ENCODE measurements around the gene SMARCAD1. TPM values are rescaled to one million over a fixed set of nuclear protein-coding genes. Genes with fewer than 3 reads are reported as not detected.

Gene SMARCAD1
- total and polyA plus RNA-seq, 3 experiments from 2014 or later: 11.3 to 37.2 (median 37.2) TPM

GRCh38 chr4:94171616-94172015 is 36.0 kb upstream of the SMARCAD1 start:
- H3K27ac ChIP-seq (ENCODE audit: low read depth, low read length): no peak overlapping the region
- H3K4me3 ChIP-seq (ENCODE audit: low read length): no peak overlapping the region
- H3K36me3 ChIP-seq (ENCODE audit: insufficient read depth, low read length): no peaks in the 10 kb centered on the region
- H3K27ac Mint-ChIP-seq: no peak overlapping the region
- H3K9me3 Mint-ChIP-seq: peaks cover 0 to 5% (median 3%) of the 10 kb centered on the region in 5 donors
- no peak for DNase-seq
- H3K36me3 Mint-ChIP-seq: peaks cover 0 to 2% (median 0%) of the 10 kb centered on the region in 3 donors
- no peaks in the 10 kb centered on the region for H3K4me1 Mint-ChIP-seq
- POLR2A ChIA-PET: no interaction called here
- no peaks in the 10 kb centered on the region for H3K4me1 ChIP-seq (ENCODE audit: insufficient read depth, low read length)
- CTCF ChIA-PET: no interaction called here
- peaks cover 4 to 10% of the 10 kb centered on the region in 2 donors for H3K27me3 Mint-ChIP-seq
- H3K9me3 ChIP-seq (ENCODE audit: low read length): no peaks in the 10 kb centered on the region
- no peak overlapping the region for H3K4me3 Mint-ChIP-seq
- no peaks in the 10 kb centered on the region for H3K27me3 ChIP-seq (ENCODE audit: insufficient read depth, low read length, poor library complexity, severe bottlenecking)

GRCh38 chr4:94175553-94176261 is 32.0 kb upstream of the SMARCAD1 start:
- POLR2A ChIA-PET: no interaction called here
- Histone ChIP-seq H3K4me3 (ENCODE audit: low read length) (no peak overlapping the region), H3K9me3 (ENCODE audit: low read length) (no peaks in the 10 kb centered on the region), H3K36me3 (ENCODE audit: insufficient read depth, low read length) (no peaks in the 10 kb centered on the region), H3K27me3 (ENCODE audit: insufficient read depth, low read length, poor library complexity, severe bottlenecking) (no peaks in the 10 kb centered on the region), H3K4me1 (ENCODE audit: insufficient read depth, low read length) (no peaks in the 10 kb centered on the region), H3K27ac (ENCODE audit: low read depth, low read length) (no peak overlapping the region)
- Mint-ChIP-seq H3K4me1 (no peaks in the 10 kb centered on the region), H3K27me3 (peaks cover 4 to 23% of the 10 kb centered on the region in 2 donors), H3K4me3 (no peak overlapping the region), H3K36me3 (peaks cover 0 to 2% (median 0%) of the 10 kb centered on the region in 3 donors), H3K9me3 (peaks cover 0 to 3% (median 0%) of the 10 kb centered on the region in 5 donors), H3K27ac (no peak overlapping the region)
- CTCF ChIA-PET: no interaction called here
- no peak for DNase-seq

- H3K9me3 Mint-ChIP-seq: no peaks in the 10 kb centered on the region
- Histone ChIP-seq H3K36me3 (ENCODE audit: insufficient read depth, low read length) (no peaks in the 10 kb centered on the region), H3K27me3 (ENCODE audit: insufficient read depth, low read length, poor library complexity, severe bottlenecking) (no peaks in the 10 kb centered on the region), H3K9me3 (ENCODE audit: low read length) (no peaks in the 10 kb centered on the region), H3K27ac (ENCODE audit: low read depth, low read length) (no peak overlapping the region), H3K4me1 (ENCODE audit: insufficient read depth, low read length) (no peaks in the 10 kb centered on the region), H3K4me3 (ENCODE audit: low read length) (no peak overlapping the region)
- no peaks in the 10 kb centered on the region for H3K36me3 Mint-ChIP-seq
- DNase-seq: no peak
- no peak overlapping the region for H3K27ac Mint-ChIP-seq
- ChIA-PET CTCF (no interaction called here), POLR2A (no interaction called here)
- no peak overlapping the region for H3K4me3 Mint-ChIP-seq
- peaks cover 7 to 27% of the 10 kb centered on the region in 2 donors for H3K27me3 Mint-ChIP-seq
- H3K4me1 Mint-ChIP-seq: no peaks in the 10 kb centered on the region
These were observed 29.8 kb upstream of the SMARCAD1 start for GRCh38 chr4:94177822-94178221.

GRCh38 chr4:94181815-94182214 is 25.9 kb upstream of the SMARCAD1 start:
- no peak overlapping the region for H3K27ac Mint-ChIP-seq
- no peak for DNase-seq
- no peak overlapping the region for H3K4me3 Mint-ChIP-seq
- H3K9me3 Mint-ChIP-seq: peaks cover 0 to 2% (median 0%) of the 10 kb centered on the region in 5 donors
- POLR2A ChIA-PET: no interaction called here
- Histone ChIP-seq H3K27me3 (ENCODE audit: insufficient read depth, low read length, poor library complexity, severe bottlenecking) (no peaks in the 10 kb centered on the region), H3K27ac (ENCODE audit: low read depth, low read length) (no peak overlapping the region), H3K36me3 (ENCODE audit: insufficient read depth, low read length) (no peaks in the 10 kb centered on the region), H3K9me3 (ENCODE audit: low read length) (no peaks in the 10 kb centered on the region), H3K4me1 (ENCODE audit: insufficient read depth, low read length) (no peaks in the 10 kb centered on the region), H3K4me3 (ENCODE audit: low read length) (no peak overlapping the region)
- CTCF ChIA-PET: no interaction called here
- H3K27me3 Mint-ChIP-seq: peaks cover 8 to 25% of the 10 kb centered on the region in 2 donors
- H3K4me1 Mint-ChIP-seq: no peaks in the 10 kb centered on the region
- no peaks in the 10 kb centered on the region for H3K36me3 Mint-ChIP-seq

GRCh38 chr4:94202769-94203168 is 4.9 kb upstream of the SMARCAD1 start:
- no peak for DNase-seq
- H3K27ac ChIP-seq (ENCODE audit: low read depth, low read length): no peak overlapping the region
- no peaks in the 10 kb centered on the region for H3K9me3 ChIP-seq (ENCODE audit: low read length)
- peaks cover 0 to 11% (median 6%) of the 10 kb centered on the region in 5 donors for H3K9me3 Mint-ChIP-seq
- H3K27me3 Mint-ChIP-seq: peaks cover 10 to 21% of the 10 kb centered on the region in 2 donors
- H3K36me3 Mint-ChIP-seq: peaks cover 0 to 5% (median 0%) of the 10 kb centered on the region in 3 donors
- H3K4me3 ChIP-seq (ENCODE audit: low read length): no peak overlapping the region
- CTCF ChIA-PET: no interaction called here
- H3K4me1 Mint-ChIP-seq: peaks cover 6 to 18% (median 14%) of the 10 kb centered on the region in 3 donors
- POLR2A ChIA-PET: no interaction called here
- no peaks in the 10 kb centered on the region for H3K4me1 ChIP-seq (ENCODE audit: insufficient read depth, low read length)
- H3K27ac Mint-ChIP-seq: no peak overlapping the region
- no peak overlapping the region for H3K4me3 Mint-ChIP-seq
- H3K27me3 ChIP-seq (ENCODE audit: insufficient read depth, low read length, poor library complexity, severe bottlenecking): no peaks in the 10 kb centered on the region
- H3K36me3 ChIP-seq (ENCODE audit: insufficient read depth, low read length): no peaks in the 10 kb centered on the region

GRCh38 chr4:94208266-94208665 is 601 bp downstream of the SMARCAD1 start:
- ChIA-PET CTCF (no interaction called here), POLR2A (no interaction called here)
- peaks cover 0 to 2% (median 0%) of the 10 kb centered on the region in 5 donors for H3K9me3 Mint-ChIP-seq
- H3K27me3 ChIP-seq (ENCODE audit: insufficient read depth, low read length, poor library complexity, severe bottlenecking): no peaks in the 10 kb centered on the region
- H3K4me1 ChIP-seq (ENCODE audit: insufficient read depth, low read length): peaks cover 19% of the 10 kb centered on the region
- peak overlapping the region; percentile 75 for H3K4me3 ChIP-seq (ENCODE audit: low read length)
- DNase-seq: no peak
- H3K27ac Mint-ChIP-seq: peak overlapping the region; percentile 97 to 100 (median 99)
- peaks cover 2 to 11% of the 10 kb centered on the region in 2 donors for H3K27me3 Mint-ChIP-seq
- H3K4me3 Mint-ChIP-seq: peak overlapping the region; percentile 89 to 99 (median 97)
- peaks cover 6% of the 10 kb centered on the region for H3K36me3 ChIP-seq (ENCODE audit: insufficient read depth, low read length)
- no peaks in the 10 kb centered on the region for H3K9me3 ChIP-seq (ENCODE audit: low read length)
- H3K4me1 Mint-ChIP-seq: peaks cover 46 to 60% (median 56%) of the 10 kb centered on the region in 3 donors
- peaks cover under 1 to 42% (median 16%) of the 10 kb centered on the region in 3 donors for H3K36me3 Mint-ChIP-seq
- peak overlapping the region; percentile 90 for H3K27ac ChIP-seq (ENCODE audit: low read depth, low read length)

- CTCF ChIA-PET: no interaction called here
- Mint-ChIP-seq H3K27ac (peak overlapping the region in 7 of 8 donors; percentile 97 to 100 (median 99)), H3K9me3 (no peaks in the 10 kb centered on the region), H3K4me3 (peak overlapping the region; percentile 89 to 99 (median 97)), H3K27me3 (peaks cover 2 to 5% of the 10 kb centered on the region in 2 donors), H3K36me3 (peaks cover 7 to 49% (median 22%) of the 10 kb centered on the region in 3 donors), H3K4me1 (peaks cover 52 to 67% (median 62%) of the 10 kb centered on the region in 3 donors)
- Histone ChIP-seq H3K9me3 (ENCODE audit: low read length) (no peaks in the 10 kb centered on the region), H3K4me1 (ENCODE audit: insufficient read depth, low read length) (peaks cover 19% of the 10 kb centered on the region), H3K27ac (ENCODE audit: low read depth, low read length) (no peak overlapping the region), H3K4me3 (ENCODE audit: low read length) (peak overlapping the region; percentile 75), H3K36me3 (ENCODE audit: insufficient read depth, low read length) (peaks cover 12% of the 10 kb centered on the region), H3K27me3 (ENCODE audit: insufficient read depth, low read length, poor library complexity, severe bottlenecking) (no peaks in the 10 kb centered on the region)
- DNase-seq: no peak
- POLR2A ChIA-PET: no interaction called here
These were observed 1.3 kb downstream of the SMARCAD1 start for GRCh38 chr4:94208918-94209317.

GRCh38 chr4:94211861-94212260 is 4.2 kb downstream of the SMARCAD1 start:
- Histone ChIP-seq H3K4me3 (ENCODE audit: low read length) (no peak overlapping the region), H3K27me3 (ENCODE audit: insufficient read depth, low read length, poor library complexity, severe bottlenecking) (no peaks in the 10 kb centered on the region), H3K27ac (ENCODE audit: low read depth, low read length) (no peak overlapping the region), H3K36me3 (ENCODE audit: insufficient read depth, low read length) (peaks cover 17% of the 10 kb centered on the region), H3K9me3 (ENCODE audit: low read length) (no peaks in the 10 kb centered on the region), H3K4me1 (ENCODE audit: insufficient read depth, low read length) (peaks cover 19% of the 10 kb centered on the region)
- Mint-ChIP-seq H3K4me1 (peaks cover 68 to 86% (median 80%) of the 10 kb centered on the region in 3 donors), H3K36me3 (peaks cover 17 to 69% (median 37%) of the 10 kb centered on the region in 3 donors), H3K4me3 (no peak overlapping the region), H3K9me3 (no peaks in the 10 kb centered on the region), H3K27me3 (peaks cover 0 to 2% of the 10 kb centered on the region in 2 donors), H3K27ac (peak overlapping the region in 4 of 8 donors; percentile 8 to 39 (median 24))
- POLR2A ChIA-PET: no interaction called here
- CTCF ChIA-PET: no interaction called here
- DNase-seq: no peak

Data from CD8-positive, alpha-beta memory T cell (primary cell).